ENCODE results near the gene CHMP2A.

Gene CHMP2A

GRCh38 chr19:58519355-58520256 lies 35.3 kb downstream of the CHMP2A start, which contains the start of gene ZBTB45 (continued):
- TF ChIP-seq ZNF221 (tag by site-specific recombination; IDR thresholded peaks at IDR 0.05; ENCODE audit: borderline replicate concordance) (no peak), ZNF184 (tag by site-specific recombination; IDR thresholded peaks at IDR 0.05) (no peak), WT1 (tag by site-specific recombination; IDR thresholded peaks at IDR 0.05) (no peak; the same call in 1 of the 2 replicates), ZNF19 (tag by site-specific recombination; IDR thresholded peaks at IDR 0.05; ENCODE audit: low read depth) (no peak), ZNF621 (tag by site-specific recombination; IDR thresholded peaks at IDR 0.05) (no peak), ZNF223 (tag by site-specific recombination; IDR thresholded peaks at IDR 0.05) (no peak), ZNF18 (tag by site-specific recombination; IDR thresholded peaks at IDR 0.05) (peak; percentile 46), ZNF175 (tag by site-specific recombination; IDR thresholded peaks at IDR 0.05) (no peak), ZNF16 (tag by site-specific recombination; IDR thresholded peaks at IDR 0.05; ENCODE audit: low read depth) (no peak), ZNF544 (tag by site-specific recombination; IDR thresholded peaks at IDR 0.05) (no peak), EGR2 (tag by site-specific recombination; IDR thresholded peaks at IDR 0.05; ENCODE audit: low read depth) (peak; percentile 69), ZNF2 (tag by site-specific recombination; IDR thresholded peaks at IDR 0.05) (peak; percentile 99), ZNF341 (tag by site-specific recombination; IDR thresholded peaks at IDR 0.05; ENCODE audit: low read depth) (no peak), ZNF558 (tag by site-specific recombination; IDR thresholded peaks at IDR 0.05) (peak; percentile 55; the same call in 1 of the 2 replicates), IKZF3 (tag by site-specific recombination; IDR thresholded peaks at IDR 0.05) (peak; percentile 58; the same call in 1 of the 2 replicates), ZNF645 (tag by site-specific recombination; IDR thresholded peaks at IDR 0.05) (peak; percentile 68; the same call in 1 of the 2 replicates), ZNF174 (tag by site-specific recombination; IDR thresholded peaks at IDR 0.05) (no peak), ZBTB7A (tag by site-specific recombination; IDR thresholded peaks at IDR 0.05; ENCODE audit: low read depth) (peak; percentile 98), ZNF404 (tag by site-specific recombination; IDR thresholded peaks at IDR 0.05) (no peak), ZNF76 (tag by site-specific recombination; IDR thresholded peaks at IDR 0.05; ENCODE audit: borderline replicate concordance, low read depth) (peak; percentile 90), ELK4 (IDR thresholded peaks at IDR 0.05; ENCODE audit: borderline replicate concordance, low read depth, low read length) (no peak), SALL2 (tag by site-specific recombination; IDR thresholded peaks at IDR 0.05; ENCODE audit: borderline replicate concordance) (no peak; the same call in 1 of the 2 replicates), ZNF391 (tag by site-specific recombination; IDR thresholded peaks at IDR 0.05; ENCODE audit: borderline replicate concordance, low read depth) (peak; percentile 95), ZNF280D (tag by site-specific recombination; IDR thresholded peaks at IDR 0.05) (peak; percentile 79), ZNF280C (tag by site-specific recombination; IDR thresholded peaks at IDR 0.05) (no peak), ZNF660 (tag by site-specific recombination; IDR thresholded peaks at IDR 0.05) (peak; percentile 98), ZNF423 (tag by site-specific recombination; IDR thresholded peaks at IDR 0.05) (0 out of 2 replicates have a peak, but pooled peaks have one; percentile 16), ZNF146 (tag by site-specific recombination; IDR thresholded peaks at IDR 0.05) (peak; percentile 62; the same call in 1 of the 2 replicates)
- TF ChIP-seq, protein P1, sequence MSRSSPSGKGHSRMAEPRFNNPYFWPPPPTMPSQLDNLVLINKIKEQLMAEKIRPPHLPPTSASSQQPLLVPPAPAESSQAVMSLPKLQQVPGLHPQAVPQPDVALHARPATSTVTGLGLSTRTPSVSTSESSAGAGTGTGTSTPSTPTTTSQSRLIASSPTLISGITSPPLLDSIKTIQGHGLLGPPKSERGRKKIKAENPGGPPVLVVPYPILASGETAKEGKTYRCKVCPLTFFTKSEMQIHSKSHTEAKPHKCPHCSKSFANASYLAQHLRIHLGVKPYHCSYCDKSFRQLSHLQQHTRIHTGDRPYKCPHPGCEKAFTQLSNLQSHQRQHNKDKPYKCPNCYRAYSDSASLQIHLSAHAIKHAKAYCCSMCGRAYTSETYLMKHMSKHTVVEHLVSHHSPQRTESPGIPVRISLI (tag by site-specific recombination; IDR thresholded peaks at IDR 0.05), result 0 out of 2 replicates have a peak, but pooled peaks have one; percentile 52
